Activated CD8-positive, alpha-beta T cell treated with anti-CD3 and anti-CD28 coated beads for 36 hours (primary cell): ENCODE results near the gene CCDC167. TPM values are rescaled to one million over a fixed set of nuclear protein-coding genes. Genes with fewer than 3 reads are reported as not detected.

Experiments used
- ATAC-seq: fragments of 200-7000 bp; cut with Tn5 transposase; one replicate; pipeline ENCODE4 v1.10.0; 2021; ENCODE audit warnings: mild to moderate bottlenecking, moderate library complexity
- CTCF ChIA-PET: fragments of 350-600 bp; sonication (Branson Sonifier 250); formaldehyde crosslinking; loops from one replicate; lab custom pipeline; 2021; ENCODE audit warnings: antibody characterized with exemption; lab: Charles Lee
- POLR2A ChIA-PET: fragments of 350-600 bp; sonication (Branson Sonifier 250); formaldehyde crosslinking; loops from one replicate; lab custom pipeline; 2021; ENCODE audit warnings: antibody characterized with exemption; lab: Charles Lee
- DNase-seq: peaks from one replicate; pipeline ENCODE4 v3.0.0-alpha.2; 2020
- H3K27ac Mint-ChIP-seq: one replicate; pipeline ENCODE4 v1.8.0; 2021; ENCODE audit warnings: mild to moderate bottlenecking, mixed read lengths
- H3K27me3 Mint-ChIP-seq: one replicate; pipeline ENCODE4 v1.8.0; 2021; ENCODE audit warnings: mixed read lengths
- H3K36me3 Mint-ChIP-seq: one replicate; pipeline ENCODE4 v1.8.0; 2021; ENCODE audit warnings: low read depth, mixed read lengths
- H3K4me1 Mint-ChIP-seq: one replicate; pipeline ENCODE4 v1.8.0; 2021; ENCODE audit warnings: low read depth, mixed read lengths
- H3K4me3 Mint-ChIP-seq: one replicate; pipeline ENCODE4 v1.8.0; 2021; ENCODE audit warnings: mild to moderate bottlenecking, moderate library complexity, mixed read lengths
- H3K9me3 Mint-ChIP-seq: one replicate; pipeline ENCODE4 v1.8.0; 2021; ENCODE audit warnings: mixed read lengths
- CTCF ChIP-seq: fragments of 200-600 bp; IDR thresholded peaks from one replicate; pipeline ENCODE4 v1.8.0; 2022; ENCODE audit warnings: antibody characterized with exemption, mild to moderate bottlenecking
- intact Hi-C: fragments of 100-400 bp; cut with micrococcal nuclease; formaldehyde crosslinking; loops from one replicate; pipeline ENCODE4 v1.10.0; 2022
- total RNA-seq, 2 experiments: library from RNA; stranded (reverse); gene quantifications; one replicate each; pipeline ENCODE4 v1.2.3, GENCODE V29; 2021

Gene CCDC167
- total RNA-seq, 2 experiments from 2014 or later, result 63.7 to 68.1 TPM

- TF ChIP-seq CTCF, result no peak
- no peaks in the 10 kb centered on the region for H3K27me3 Mint-ChIP-seq
- H3K9me3 Mint-ChIP-seq, result no peaks in the 10 kb centered on the region
- CTCF ChIA-PET, result interaction anchor here (1.2 to 1.6 kb wide), 2 partner anchors 10 to 42 kb away, joined by 3 read pairs; no protein-coding TSS in a partner anchor
- no peak for DNase-seq
- peaks cover 16% of the 10 kb centered on the region for H3K4me1 Mint-ChIP-seq
- no peaks in the 10 kb centered on the region for H3K36me3 Mint-ChIP-seq
- H3K27ac Mint-ChIP-seq, result no peak overlapping the region
- no peak for ATAC-seq
- no peak overlapping the region for H3K4me3 Mint-ChIP-seq
- intact Hi-C loops, result no loop called here
- POLR2A ChIA-PET, result interaction anchor here (0.6 to 3.6 kb wide), 3 partner anchors 11 to 893 kb away, joined by 3 to 10 read pairs (median 3); no protein-coding TSS in a partner anchor
These were observed 32.4 kb upstream of the CCDC167 start for GRCh38 chr6:37532122-37532521.

- no peak overlapping the region for H3K27ac Mint-ChIP-seq
- H3K4me1 Mint-ChIP-seq, result peaks cover 22% of the 10 kb centered on the region
- intact Hi-C loops, result no loop called here
- ChIA-PET CTCF (interaction anchor here (0.6 to 2.0 kb wide), 5 partner anchors 9 to 46 kb away, joined by 3 to 5 read pairs (median 3); no protein-coding TSS in a partner anchor), POLR2A (interaction anchor here (0.6 to 3.6 kb wide), 4 partner anchors 10 to 37 kb away, joined by 3 to 10 read pairs (median 3); no protein-coding TSS in a partner anchor)
- H3K27me3 Mint-ChIP-seq, result no peaks in the 10 kb centered on the region
- no peak overlapping the region for H3K4me3 Mint-ChIP-seq
- H3K9me3 Mint-ChIP-seq, result no peaks in the 10 kb centered on the region
- ATAC-seq (no peak), DNase-seq (no peak)
- no peaks in the 10 kb centered on the region for H3K36me3 Mint-ChIP-seq
- TF ChIP-seq CTCF, result no peak
These were observed 31.8 kb upstream of the CCDC167 start for GRCh38 chr6:37531437-37532036.

- ChIA-PET POLR2A (interaction anchor here (0.6 to 3.6 kb wide), 4 partner anchors 9 to 37 kb away, joined by 3 to 10 read pairs (median 3); no protein-coding TSS in a partner anchor), CTCF (interaction anchor here (0.6 to 2.0 kb wide), 5 partner anchors 9 to 46 kb away, joined by 3 to 5 read pairs (median 3); no protein-coding TSS in a partner anchor)
- Mint-ChIP-seq H3K4me1 (peaks cover 26% of the 10 kb centered on the region), H3K4me3 (no peak overlapping the region), H3K36me3 (no peaks in the 10 kb centered on the region), H3K27ac (no peak overlapping the region), H3K27me3 (no peaks in the 10 kb centered on the region), H3K9me3 (no peaks in the 10 kb centered on the region)
- DNase-seq (no peak), ATAC-seq (no peak)
- TF ChIP-seq CTCF, result no peak
- intact Hi-C loops, result no loop called here
These were observed 31.3 kb upstream of the CCDC167 start for GRCh38 chr6:37531026-37531425.

- H3K36me3 Mint-ChIP-seq, result no peaks in the 10 kb centered on the region
- DNase-seq (no peak), ATAC-seq (no peak)
- intact Hi-C loops, result no loop called here
- no peaks in the 10 kb centered on the region for H3K9me3 Mint-ChIP-seq
- no peak for TF ChIP-seq CTCF
- H3K27ac Mint-ChIP-seq, result no peak overlapping the region
- H3K4me1 Mint-ChIP-seq, result peaks cover 32% of the 10 kb centered on the region
- CTCF ChIA-PET, result interaction anchor here (1.1 to 2.0 kb wide), 3 partner anchors 35 to 161 kb away, joined by 3 to 5 read pairs (median 4); no protein-coding TSS in a partner anchor
- no peak overlapping the region for H3K4me3 Mint-ChIP-seq
- no peaks in the 10 kb centered on the region for H3K27me3 Mint-ChIP-seq
- POLR2A ChIA-PET, result interaction anchor here (1.1 to 3.6 kb wide), 4 partner anchors 8 to 39 kb away, joined by 3 to 10 read pairs (median 4); no protein-coding TSS in a partner anchor
These were observed 30.6 kb upstream of the CCDC167 start for GRCh38 chr6:37530297-37530696.

GRCh38 chr6:37528541-37528940, 28.8 kb upstream of the CCDC167 start:
- intact Hi-C loops, result no loop called here
- Mint-ChIP-seq H3K36me3 (no peaks in the 10 kb centered on the region), H3K9me3 (no peaks in the 10 kb centered on the region), H3K27me3 (no peaks in the 10 kb centered on the region), H3K27ac (no peak overlapping the region), H3K4me3 (no peak overlapping the region), H3K4me1 (peaks cover 40% of the 10 kb centered on the region)
- no peak for TF ChIP-seq CTCF
- ATAC-seq (no peak), DNase-seq (no peak)
- ChIA-PET CTCF (interaction anchor here (1.1 to 1.6 kb wide), 3 partner anchors 12 to 37 kb away, joined by 3 to 5 read pairs (median 4); no protein-coding TSS in a partner anchor), POLR2A (interaction anchor here (1.5 to 2.1 kb wide), 3 partner anchors 10 to 40 kb away, joined by 3 to 5 read pairs (median 5); no protein-coding TSS in a partner anchor)
